ENCODE results near the gene SMIM30. TPM values are rescaled to one million over a fixed set of nuclear protein-coding genes. Genes with fewer than 3 reads are reported as not detected.

The SMIM30 gene
- total RNA-seq, 1 experiment from 2014 or later, result 32.3 TPM

DNA sequence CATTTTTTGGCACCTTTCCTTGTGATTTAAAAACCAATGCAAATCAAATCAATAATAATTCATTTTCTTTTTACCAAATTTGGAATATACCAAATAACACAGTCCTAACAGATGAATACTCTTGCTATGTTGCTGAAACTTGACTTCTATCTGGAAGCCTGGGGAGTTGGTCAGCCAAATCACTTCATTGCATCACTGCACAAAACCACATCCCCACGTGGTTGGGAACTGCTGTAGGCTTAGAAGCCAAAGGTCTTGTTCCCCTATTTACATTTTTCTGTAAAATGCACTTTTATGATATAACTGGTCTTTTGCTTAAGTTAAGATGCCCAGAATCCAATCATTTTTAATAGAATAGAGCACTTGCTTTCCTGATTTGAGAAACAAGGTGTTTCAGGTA, 46.9 kb downstream of the SMIM30 start:
- Histone ChIP-seq H4K8ac (replicated peaks; ENCODE audit: insufficient read length, low read depth, low read length) (no peak overlapping the region), H3K56ac (ENCODE audit: insufficient read length, low read depth, low read length) (no peak overlapping the region), H3K4me2 (ENCODE audit: insufficient read depth, insufficient read length, low read length) (no peak overlapping the region), H2BK12ac (ENCODE audit: insufficient read length, low read depth, low read length) (no peak overlapping the region), H3K9me3 (ENCODE audit: control insufficient read depth, low read depth, low read length) (no peaks in the 10 kb centered on the region), H2AFZ (ENCODE audit: low read length) (no peak overlapping the region), H3K79me1 (ENCODE audit: insufficient read depth, low read depth, low read length, poor library complexity, severe bottlenecking) (no peaks in the 10 kb centered on the region), H3K23ac (ENCODE audit: insufficient read length, low read depth, low read length) (no peak overlapping the region), H3T11ph (ENCODE audit: low read length) (no peak overlapping the region), H2BK20ac (ENCODE audit: low read depth, low read length, poor library complexity, severe bottlenecking) (no peak overlapping the region), H2BK15ac (ENCODE audit: low read depth, low read length) (no peak overlapping the region), H4K5ac (ENCODE audit: insufficient read length, low read depth, low read length) (no peak overlapping the region), H3K23me2 (ENCODE audit: insufficient read length, low read depth, low read length, poor library complexity, severe bottlenecking) (no peaks in the 10 kb centered on the region), H2AK5ac (ENCODE audit: insufficient read length, low read length) (no peak overlapping the region), H3K27ac (ENCODE audit: insufficient read length, low read depth, low read length) (no peak overlapping the region), H3K79me2 (ENCODE audit: insufficient read depth, low read length) (no peaks in the 10 kb centered on the region), H4K20me1 (ENCODE audit: control insufficient read depth, insufficient read depth, insufficient read length) (no peaks in the 10 kb centered on the region), H3K14ac (ENCODE audit: insufficient read depth, low read length) (no peak overlapping the region), H2BK120ac (ENCODE audit: low read depth, low read length, poor library complexity, severe bottlenecking) (no peak overlapping the region), H3K4me1 (ENCODE audit: insufficient read depth, low read length) (no peaks in the 10 kb centered on the region), H3K4ac (ENCODE audit: low read depth, low read length) (no peak overlapping the region), H3K18ac (ENCODE audit: insufficient read length, low read depth, low read length) (no peak overlapping the region), H3K9ac (ENCODE audit: extremely low read depth, insufficient read length, low read length) (no peak overlapping the region), H4K91ac (ENCODE audit: insufficient read length, low read depth, low read length) (no peak overlapping the region), H2BK5ac (ENCODE audit: insufficient read length, low read length) (no peak overlapping the region), H3K27me3 (ENCODE audit: insufficient read depth, low read length) (peaks cover 21% of the 10 kb centered on the region)
- DNase-seq, result no peak
- Mint-ChIP-seq H3K27ac (no peak overlapping the region), H3K36me3 (ENCODE audit: insufficient read depth in 1 of 3, low read depth in 3 of 3) (no peaks in the 10 kb centered on the region), H3K27me3 (ENCODE audit: low read depth) (peaks cover 75% of the 10 kb centered on the region), H3K4me3 (no peak overlapping the region), H3K4me1 (peaks cover 6 to 8% of the 10 kb centered on the region in 2 experiments), H3K9me3 (no peaks in the 10 kb centered on the region; a peak in 2 of 5 replicates)
- no CpG with 5 or more reads among the region's 1 CpG for WGBS (ENCODE audit: extremely low coverage, insufficient read length, low lambda C conversion rate)
- TF ChIP-seq CTCF (conservative IDR thresholded peaks at IDR 0.05), result no peak

Other genes starting within 250 kb of the SMIM30 start
- not detected in 2 replicates for gene GPR85, start 31.7 kb downstream of the SMIM30 start, total RNA-seq (2021)

All from H9 (cell line).